Heart right ventricle (tissue), 16 donors: ENCODE data around the gene FOXF2. TPM values are rescaled to one million over a fixed set of nuclear protein-coding genes. Genes with fewer than 3 reads are reported as not detected.
A peak's percentile ranks its signal among the peaks of the same experiment; 100 is the strongest.

Source experiments
- ATAC-seq, 8 donors: fragments of 200-7000 bp; cut with Tn5 transposase; one replicate each; pipeline ENCODE4 v1.9.1; 2020; ENCODE audit warnings: mild to moderate bottlenecking in 8 of 8, moderate library complexity in 8 of 8, moderate number of reproducible peaks in 1 of 8
- DNase-seq, 2 donors: peaks; one replicate each; pipeline ENCODE4 v3.0.0-alpha.2; 2020
- H3K27ac ChIP-seq, 10 donors: fragments of 200-600 bp; sonication (generic) in 2 of 10; one replicate each; pipeline versions ENCODE4 v1.5.0 to v1.8.0; 2020 to 2022; ENCODE audit warnings: mild to moderate bottlenecking in 3 of 10
- H3K27me3 ChIP-seq, 7 donors: fragments of 200-600 bp; one replicate each; pipeline ENCODE4 v1.8.0; 2021 to 2022; ENCODE audit warnings: mild to moderate bottlenecking in 2 of 7
- H3K36me3 ChIP-seq, 9 donors: fragments of 200-600 bp; sonication (generic) in 1 of 9; one replicate each; pipeline versions ENCODE4 v1.5.0 to v1.8.0; 2020 to 2022; ENCODE audit warnings: mild to moderate bottlenecking in 2 of 9
- H3K4me1 ChIP-seq, 9 donors: fragments of 200-600 bp; sonication (generic) in 1 of 9; one replicate each; pipeline versions ENCODE4 v1.5.0 to v1.8.0; 2020 to 2022; ENCODE audit warnings: mild to moderate bottlenecking in 4 of 9
- H3K4me3 ChIP-seq, 10 donors: fragments of 200-600 bp; sonication (generic) in 2 of 10; one replicate each; pipeline versions ENCODE4 v1.5.0 to v1.8.0; 2020 to 2022; ENCODE audit warnings: mild to moderate bottlenecking in 7 of 10, moderate library complexity in 2 of 10
- H3K9me3 ChIP-seq, 11 donors: fragments of 200-600 bp in 10 of 11; sonication (generic) in 2 of 11; one replicate each; pipeline versions ENCODE4 v1.5.0 to v1.8.0; 2013 to 2022; ENCODE audit warnings: mild to moderate bottlenecking in 2 of 11, control low read depth in 1 of 11, moderate library complexity in 1 of 11
- CTCF ChIP-seq, 9 donors: fragments of 200-600 bp; sonication (generic) in 2 of 9; IDR thresholded peaks; one replicate each; pipeline versions ENCODE4 v1.5.0 to v1.8.0; 2021 to 2022; ENCODE audit warnings: antibody characterized with exemption in 9 of 9, mild to moderate bottlenecking in 5 of 9, moderate library complexity in 1 of 9
- WGBS, 2 donors: extraction: QIAGEN DNeasy Blood & Tissue Kit; methylation state at CpG; one replicate each; pipeline ENCODE4 v1.1.7; 2013; ENCODE audit warnings: inconsistent platforms in 1 of 2; 5-methylcytosine and 5-hydroxymethylcytosine counted together
- intact Hi-C, 10 donors: fragments of 100-400 bp; cut with DNase I; formaldehyde crosslinking; loops; one replicate each; pipeline versions ENCODE4 v1.11.1 to v1.14.2; 2022
- long read RNA-seq, 3 donors: library from polyadenylated mRNA; unstranded; transcript quantifications; one replicate each; pipeline ENCODE4 v2.0.0, GENCODE V29; 2020 to 2021
- polyA plus RNA-seq, 2 donors: library from polyadenylated mRNA; stranded (reverse); fragments of 200-250 nt; gene quantifications; one replicate each; pipeline ENCODE4 v1.2.3, GENCODE V29; 2013
- total RNA-seq, 10 donors: library from RNA; stranded (reverse); fragmentation: NEBNext Ultra II Directional in 3 of 10; extraction: Animal tissue kit (Norgen Biotek cat#: 25700) in 3 of 10; gene quantifications; one replicate each; pipeline versions ENCODE4 v1.2.1 to v1.2.4, GENCODE V29; 2021 to 2023
- donor health status: Arrhythmogenic right ventricular cardiomyopathy.
- donor health status: ischemic (EF 13 %, LVEDD 7.1; RV severe dilation, severe dysfunction).
- donor health status: healthy with polysubstance abuse.
- donor health status: DM: no; HTN: yes; CAD: no.
- donor health status: DM: no; HTN: no; CAD: no.
- donor health status: ischemic (EF 25% LVEDD 6.9; RV normal size, moderate dysfunction).
- donor health status: ischemic (EF 25% LVEDD 5.7; RV mildly dilated, moderate dysfunction).
- donor health status: healthy.
- donor health status: DM: yes; HTN: yes; CAD: no.
- donor health status: Ischemic cardiomyopathy.
- donor health status: ischemic (EF 35%, LVEDD 5.7; RV mildly dilated, moderate dysfunction).
- donor health status: nonischemic (EF 11% LVEDD 7.7; RV severe dilation, severe dysfunction).
- donor health status: DM: yes; HTN: yes; CAD: no.
- donor health status: PGD.
- donor health status: ischemic (EF 29% LVEDD 5.4; RV normal size, mild dysfunction).
- donor health status: nonischemic (EF 23%, LVEDD 6.1; RV moderate dilation, normal function).

The FOXF2 gene
- total RNA-seq (under 1 TPM in 7 of 10 donors, not detected in 3; 0.10 to 0.18 (median 0.14) TPM), polyA plus RNA-seq (under 1 TPM; 0.15 to 0.16 TPM)
- long read RNA-seq, donor 1: 0 reads
- long read RNA-seq, donor 2: 0 reads
- long read RNA-seq, donor 3: 0 reads

- peaks cover 34 to 96% (median 94%) of the 10 kb centered on the region in 7 donors for H3K27me3 ChIP-seq
- no peak for TF ChIP-seq CTCF (IDR thresholded peaks at IDR 0.05)
- no peaks in the 10 kb centered on the region for H3K36me3 ChIP-seq
- H3K9me3 ChIP-seq: no peaks in the 10 kb centered on the region
- intact Hi-C loops: loop anchor here in 5 of 10 donors (10.0 kb wide), 4 partner anchors 275 to 795 kb away; no protein-coding TSS in a partner anchor
- ATAC-seq (peak in 3 of 8 donors; percentile 31 to 38 (median 31)), DNase-seq (no peak)
- H3K27ac ChIP-seq: no peak within 1 kb of the TSS
- peaks cover 9 to 37% (median 18%) of the 10 kb centered on the region in 9 donors for H3K4me1 ChIP-seq
- WGBS, 2 donors: 0 to 1% methylated on average over 52 to 106 of the region's 112 CpGs
- peak within 1 kb of the TSS; percentile 28 to 56 (median 41) for H3K4me3 ChIP-seq
These were observed at the start of gene FOXF2 for GRCh38 chr6:1389369-1390132. FOXF2 (plus strand) TSS chr6:1389576; CDS start chr6:1389948, 372 bp downstream.

- H3K36me3 ChIP-seq: no peaks in the 10 kb centered on the region
- DNase-seq: no peak
- H3K9me3 ChIP-seq: peaks cover 0 to 27% (median 13%) of the 10 kb centered on the region in 11 donors
- H3K27ac ChIP-seq: no peak overlapping the region
- TF ChIP-seq CTCF (IDR thresholded peaks at IDR 0.05): no peak
- intact Hi-C loops: no loop called here
- H3K4me1 ChIP-seq: peaks cover 0 to 12% (median 4%) of the 10 kb centered on the region in 9 donors
- peaks cover 0 to 43% (median 27%) of the 10 kb centered on the region in 7 donors for H3K27me3 ChIP-seq
- ATAC-seq: no peak
- no peak overlapping the region for H3K4me3 ChIP-seq
These were observed 43.3 kb upstream of the FOXF2 start for GRCh38 chr6:1346101-1346500.

GRCh38 chr6:1346558-1347091 lies 42.8 kb upstream of the FOXF2 start:
- intact Hi-C loops: no loop called here
- WGBS, 2 donors: 63 to 70% methylated on average over 5 of the region's 5 CpGs
- DNase-seq (no peak), ATAC-seq (no peak)
- TF ChIP-seq CTCF (IDR thresholded peaks at IDR 0.05): no peak
- Histone ChIP-seq H3K4me3 (no peak overlapping the region), H3K36me3 (no peaks in the 10 kb centered on the region), H3K4me1 (peaks cover 0 to 12% (median 4%) of the 10 kb centered on the region in 9 donors), H3K27ac (no peak overlapping the region), H3K9me3 (peaks cover 0 to 33% (median 18%) of the 10 kb centered on the region in 11 donors), H3K27me3 (peaks cover 0 to 39% (median 24%) of the 10 kb centered on the region in 7 donors)

- Histone ChIP-seq H3K9me3 (peaks cover 0 to 38% (median 22%) of the 10 kb centered on the region in 11 donors), H3K36me3 (no peaks in the 10 kb centered on the region), H3K4me1 (peaks cover 0 to 12% (median 4%) of the 10 kb centered on the region in 9 donors), H3K4me3 (no peak overlapping the region), H3K27me3 (peaks cover 0 to 41% (median 21%) of the 10 kb centered on the region in 7 donors), H3K27ac (no peak overlapping the region)
- 58 to 63% methylated on average over 3 of the region's 3 CpGs for WGBS, 2 donors
- intact Hi-C loops: no loop called here
- ATAC-seq (no peak), DNase-seq (no peak)
- no peak for TF ChIP-seq CTCF (IDR thresholded peaks at IDR 0.05)
These were observed 42.2 kb upstream of the FOXF2 start for GRCh38 chr6:1347161-1347560.
